Esophagus muscularis mucosa (tissue), 4 donors: Measurements from ENCODE around the gene SH3PXD2A. TPM values are rescaled to one million over a fixed set of nuclear protein-coding genes. Genes with fewer than 3 reads are reported as not detected.

Experiments used
- DNase-seq: peaks from one replicate; pipeline ENCODE4 v3.0.0-alpha.2; 2017; ENCODE audit errors: extremely low spot score
- H3K27ac ChIP-seq, 4 donors: fragments of 200-600 bp; sonication (generic); replicated peaks in 1 of 4; 1 replicate in 3 of 4; 2 replicates in 1 of 4; pipeline ENCODE4 v1.5.1; 2016 to 2019; ENCODE audit warnings: mild to moderate bottlenecking in 1 of 4
- H3K27me3 ChIP-seq, 4 donors: fragments of 200-600 bp; sonication (generic); one replicate each; pipeline versions ENCODE4 v1.5.1 to v1.6.0; 2016 to 2019
- H3K36me3 ChIP-seq, 4 donors: fragments of 200-600 bp; sonication (generic); one replicate each; pipeline ENCODE4 v1.5.1; 2016 to 2019
- H3K4me1 ChIP-seq, 4 donors: fragments of 200-600 bp; sonication (generic); one replicate each; pipeline ENCODE4 v1.5.1; 2016 to 2019
- H3K4me3 ChIP-seq, 4 donors: fragments of 200-600 bp; sonication (generic); 1 replicate in 2 of 4; 2 replicates in 2 of 4; pipeline ENCODE4 v1.5.1; 2016 to 2019; ENCODE audit warnings: mild to moderate bottlenecking in 4 of 4, moderate library complexity in 1 of 4
- H3K9me3 ChIP-seq, 4 donors: fragments of 200-600 bp; sonication (generic); 1 replicate in 3 of 4; 2 replicates in 1 of 4; pipeline ENCODE4 v1.5.1; 2016 to 2019
- EP300 ChIP-seq: sonication (generic); formaldehyde crosslinking; IDR thresholded peaks from one replicate; pipeline ENCODE4 v1.6.1; 2017; ENCODE audit warnings: antibody characterized with exemption
- POLR2A ChIP-seq: fragments of 450-650 bp; IDR thresholded peaks from one replicate; pipeline ENCODE4 v1.6.1; 2017; ENCODE audit warnings: antibody characterized with exemption, moderate library complexity, mild to moderate bottlenecking, low read depth
- POLR2AphosphoS5 ChIP-seq, 2 donors: sonication (generic); formaldehyde crosslinking; IDR thresholded peaks; one replicate each; pipeline ENCODE4 v1.6.1; 2017; ENCODE audit warnings: antibody characterized with exemption in 2 of 2
- WGBS: methylation state at CpG from one replicate; pipeline ENCODE4 v1.1.5; 2018; 5-methylcytosine and 5-hydroxymethylcytosine counted together
- intact Hi-C: fragments of 100-400 bp; cut with DNase I; formaldehyde crosslinking; loops from one replicate; pipeline ENCODE4 v1.15.1; 2023
- total RNA-seq, 4 donors: library from RNA; depleted of rRNA; stranded (reverse); fragments of >200 nt; gene quantifications; one replicate each; pipeline versions ENCODE4 v1.1.0 to v1.2.1, GENCODE V29; 2016
- TF ChIP-seq, protein P1 (sequence below), 3 experiments: fragments of 200-600 bp in 2 of 3; fragments of 450-650 bp in 1 of 3; sonication (generic) in 2 of 3; IDR thresholded peaks; one replicate each; pipeline ENCODE4 v1.5.1; 2017 to 2019; ENCODE audit warnings: antibody characterized with exemption in 3 of 3, mild to moderate bottlenecking in 2 of 3, moderate library complexity in 1 of 3

SH3PXD2A gene
- total RNA-seq, 4 donors from 2014 or later, result 30.5 to 69.3 (median 40.0) TPM

GRCh38 chr10:103563231-103564115 is 291.9 kb downstream of the SH3PXD2A start:
- intact Hi-C loops, result no loop called here
- DNase-seq, result no peak
- Histone ChIP-seq H3K9me3 (peaks cover 0 to 5% (median 2%) of the 10 kb centered on the region in 4 donors), H3K4me3 (no peak overlapping the region), H3K4me1 (no peaks in the 10 kb centered on the region), H3K27ac (no peak overlapping the region), H3K27me3 (no peaks in the 10 kb centered on the region), H3K36me3 (no peaks in the 10 kb centered on the region)
- TF ChIP-seq POLR2AphosphoS5 (IDR thresholded peaks at IDR 0.05) (no peak), EP300 (no peak), POLR2A (no peak)
- TF ChIP-seq, protein P1, sequence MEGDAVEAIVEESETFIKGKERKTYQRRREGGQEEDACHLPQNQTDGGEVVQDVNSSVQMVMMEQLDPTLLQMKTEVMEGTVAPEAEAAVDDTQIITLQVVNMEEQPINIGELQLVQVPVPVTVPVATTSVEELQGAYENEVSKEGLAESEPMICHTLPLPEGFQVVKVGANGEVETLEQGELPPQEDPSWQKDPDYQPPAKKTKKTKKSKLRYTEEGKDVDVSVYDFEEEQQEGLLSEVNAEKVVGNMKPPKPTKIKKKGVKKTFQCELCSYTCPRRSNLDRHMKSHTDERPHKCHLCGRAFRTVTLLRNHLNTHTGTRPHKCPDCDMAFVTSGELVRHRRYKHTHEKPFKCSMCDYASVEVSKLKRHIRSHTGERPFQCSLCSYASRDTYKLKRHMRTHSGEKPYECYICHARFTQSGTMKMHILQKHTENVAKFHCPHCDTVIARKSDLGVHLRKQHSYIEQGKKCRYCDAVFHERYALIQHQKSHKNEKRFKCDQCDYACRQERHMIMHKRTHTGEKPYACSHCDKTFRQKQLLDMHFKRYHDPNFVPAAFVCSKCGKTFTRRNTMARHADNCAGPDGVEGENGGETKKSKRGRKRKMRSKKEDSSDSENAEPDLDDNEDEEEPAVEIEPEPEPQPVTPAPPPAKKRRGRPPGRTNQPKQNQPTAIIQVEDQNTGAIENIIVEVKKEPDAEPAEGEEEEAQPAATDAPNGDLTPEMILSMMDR (IDR thresholded peaks at IDR 0.05), result no peak
- WGBS, result 82% methylated on average over 7 of the region's 7 CpGs

DNA sequence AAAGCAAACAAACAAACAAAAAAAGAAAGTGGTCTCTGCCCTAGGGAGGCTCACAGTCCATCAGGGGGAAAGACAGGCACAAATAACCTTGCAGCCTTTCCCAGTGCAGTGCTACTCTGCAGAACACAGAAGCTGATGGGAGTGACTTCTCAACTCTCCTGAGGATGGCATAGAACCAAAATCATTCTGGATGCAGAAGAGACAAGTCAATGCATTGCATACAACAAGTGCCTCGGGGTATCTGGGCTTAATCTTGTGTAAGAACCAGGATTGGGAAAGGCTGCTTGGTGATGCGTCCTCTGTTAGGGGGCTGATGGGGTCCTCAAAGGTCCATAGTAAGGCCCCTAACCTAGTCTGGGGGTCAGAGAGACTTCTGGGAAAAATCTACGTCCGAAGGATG is 293.0 kb downstream of the SH3PXD2A start:
- no peaks in the 10 kb centered on the region for H3K4me1 ChIP-seq
- H3K36me3 ChIP-seq, result no peaks in the 10 kb centered on the region
- DNase-seq, result no peak
- 84% methylated on average over 4 of the region's 4 CpGs for WGBS
- TF ChIP-seq POLR2A (no peak), POLR2AphosphoS5 (IDR thresholded peaks at IDR 0.05) (no peak), EP300 (no peak)
- TF ChIP-seq, protein P1 (IDR thresholded peaks at IDR 0.05), result no peak
- peaks cover 0 to 5% (median 2%) of the 10 kb centered on the region in 4 donors for H3K9me3 ChIP-seq
- no peak overlapping the region for H3K27ac ChIP-seq
- no peak overlapping the region for H3K4me3 ChIP-seq
- intact Hi-C loops, result no loop called here
- no peaks in the 10 kb centered on the region for H3K27me3 ChIP-seq

- H3K9me3 ChIP-seq, result peaks cover 0 to 5% (median 2%) of the 10 kb centered on the region in 4 donors
- no peak for DNase-seq
- WGBS, result 91% methylated on average over 7 of the region's 7 CpGs
- H3K36me3 ChIP-seq, result no peaks in the 10 kb centered on the region
- H3K4me1 ChIP-seq, result peaks cover 1 to 4% (median 3%) of the 10 kb centered on the region in 4 donors
- intact Hi-C loops, result no loop called here
- no peak for TF ChIP-seq POLR2AphosphoS5 (IDR thresholded peaks at IDR 0.05)
- TF ChIP-seq, protein P1 (IDR thresholded peaks at IDR 0.05), result no peak
- TF ChIP-seq EP300, result no peak
- TF ChIP-seq POLR2A, result no peak
- H3K27me3 ChIP-seq, result no peaks in the 10 kb centered on the region
- no peak overlapping the region for H3K4me3 ChIP-seq
- no peak overlapping the region for H3K27ac ChIP-seq
Observed at GRCh38 chr10:103560886-103561285, 294.5 kb downstream of the SH3PXD2A start.

DNA sequence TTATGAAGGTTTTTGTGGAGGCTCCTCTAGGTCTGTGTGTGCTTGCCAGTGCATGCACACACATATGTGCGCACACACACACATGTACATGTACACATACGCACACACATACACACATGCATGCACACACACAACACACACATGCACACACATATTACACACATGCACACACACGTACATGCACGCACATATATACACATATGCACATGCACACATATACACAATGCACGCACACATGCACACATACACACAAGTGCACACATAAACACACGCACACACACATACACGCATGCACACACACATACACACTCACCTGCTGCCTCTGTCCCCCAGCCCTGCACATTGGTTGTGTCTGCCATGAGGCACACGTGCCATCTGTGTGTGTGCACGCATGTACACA is 295.6 kb downstream of the SH3PXD2A start:
- 92% methylated on average over 9 of the region's 9 CpGs for WGBS
- DNase-seq, result no peak
- TF ChIP-seq EP300 (no peak), POLR2A (no peak), POLR2AphosphoS5 (IDR thresholded peaks at IDR 0.05) (no peak)
- TF ChIP-seq, protein P1 (IDR thresholded peaks at IDR 0.05), result no peak

More for the DNA sequence above, 295.6 kb downstream of the SH3PXD2A start:
- Histone ChIP-seq H3K27ac (no peak overlapping the region), H3K4me1 (peaks cover 9 to 14% (median 12%) of the 10 kb centered on the region in 4 donors), H3K27me3 (no peaks in the 10 kb centered on the region), H3K36me3 (no peaks in the 10 kb centered on the region), H3K9me3 (peaks cover 0 to 5% (median 2%) of the 10 kb centered on the region in 4 donors), H3K4me3 (no peak overlapping the region)
- intact Hi-C loops, result no loop called here
